ENCODE results near the gene IDH2.

Gene IDH2

DNA sequence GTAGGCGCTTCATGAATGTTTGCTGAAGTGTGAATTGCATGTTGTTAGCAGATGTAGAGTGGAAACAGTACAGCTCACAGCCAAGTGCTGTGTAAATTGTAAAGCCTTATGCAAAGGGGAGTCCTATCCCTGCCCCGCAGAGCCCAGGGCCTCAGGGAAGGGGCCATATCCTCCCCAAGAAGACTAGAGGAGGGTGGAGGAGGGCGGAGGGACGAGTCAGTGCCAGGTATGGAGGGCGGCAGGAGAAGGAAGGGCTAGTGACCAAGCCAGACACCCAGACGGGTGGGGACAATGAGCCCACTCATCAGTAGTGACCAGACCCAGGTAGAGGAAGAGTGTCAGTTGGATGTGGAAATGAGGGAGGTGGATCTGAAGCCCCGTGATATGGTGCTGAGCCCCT is 56.0 kb downstream of the IDH2 start:
- no peak for TF ChIP-seq CTCF (IDR thresholded peaks at IDR 0.05; ENCODE audit: low read depth, low read length)
- in situ Hi-C loops (cut with HindIII; ENCODE audit: low sequenced_read_pairs) = no loop called here
- no peak for DNase-seq (ENCODE audit: low read depth, low spot score)
- no peak overlapping the region for H3K4me3 ChIP-seq (ENCODE audit: low read depth, low read length)

DNA sequence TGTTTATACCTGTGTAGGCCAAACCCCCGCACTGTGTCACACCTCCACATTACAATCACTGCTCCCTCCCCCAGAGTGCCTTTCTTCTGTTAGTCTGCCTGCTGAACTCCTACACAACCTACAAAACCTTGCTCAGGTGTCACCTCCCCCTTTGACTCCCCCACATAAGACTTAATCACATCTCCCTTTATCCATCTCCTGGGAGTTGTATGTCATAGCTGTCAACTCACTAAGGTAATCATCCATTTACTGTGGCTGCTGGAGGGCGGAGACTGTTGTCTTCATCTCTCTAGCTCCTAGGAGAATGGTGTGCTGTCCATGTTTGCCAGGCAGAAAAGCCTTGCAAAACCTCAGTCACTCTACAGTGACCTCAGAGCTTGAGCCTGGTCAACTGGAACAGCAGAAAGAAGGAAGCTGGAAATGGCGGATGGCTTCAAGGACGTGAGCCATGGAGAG is 57.3 kb downstream of the IDH2 start:
- H3K4me3 ChIP-seq (ENCODE audit: low read depth, low read length) = no peak overlapping the region
- in situ Hi-C loops (cut with HindIII; ENCODE audit: low sequenced_read_pairs) = no loop called here
- DNase-seq (ENCODE audit: low read depth, low spot score) = no peak
- no peak for TF ChIP-seq CTCF (IDR thresholded peaks at IDR 0.05; ENCODE audit: low read depth, low read length)

GRCh38 chr15:90044191-90044590 is 58.1 kb downstream of the IDH2 start:
- DNase-seq (ENCODE audit: low read depth, low spot score) = no peak
- no peak overlapping the region for H3K4me3 ChIP-seq (ENCODE audit: low read depth, low read length)
- no peak for TF ChIP-seq CTCF (IDR thresholded peaks at IDR 0.05; ENCODE audit: low read depth, low read length)
- in situ Hi-C loops (cut with HindIII; ENCODE audit: low sequenced_read_pairs) = no loop called here

DNA sequence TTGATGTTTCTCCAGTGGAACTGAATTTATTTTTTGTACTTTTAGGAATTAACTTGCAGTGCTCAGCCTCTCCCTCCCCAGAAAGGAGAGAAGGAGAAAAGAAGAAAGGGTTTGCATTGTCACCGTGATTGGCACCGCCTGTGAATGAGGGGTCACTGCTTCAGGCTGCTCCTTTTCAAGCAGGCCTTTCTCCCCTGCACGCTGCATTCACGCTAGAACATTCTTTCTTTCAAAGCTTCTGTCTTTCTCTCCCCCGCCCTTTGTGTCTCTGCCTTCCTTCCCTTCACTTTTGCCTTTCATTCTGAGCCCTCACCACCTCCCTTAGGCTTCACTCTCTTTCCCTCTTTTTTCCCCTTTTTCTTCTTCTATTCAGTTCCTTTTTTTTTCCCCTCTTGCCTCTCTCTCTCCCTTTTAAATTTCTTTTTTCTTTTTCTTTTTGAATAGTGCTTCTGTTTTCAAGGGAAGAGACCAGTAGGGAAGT is 58.7 kb downstream of the IDH2 start:
- TF ChIP-seq CTCF (IDR thresholded peaks at IDR 0.05; ENCODE audit: low read depth, low read length) = no peak
- no peak for DNase-seq (ENCODE audit: low read depth, low spot score)
- in situ Hi-C loops (cut with HindIII; ENCODE audit: low sequenced_read_pairs) = no loop called here
- no peak overlapping the region for H3K4me3 ChIP-seq (ENCODE audit: low read depth, low read length)

DNA sequence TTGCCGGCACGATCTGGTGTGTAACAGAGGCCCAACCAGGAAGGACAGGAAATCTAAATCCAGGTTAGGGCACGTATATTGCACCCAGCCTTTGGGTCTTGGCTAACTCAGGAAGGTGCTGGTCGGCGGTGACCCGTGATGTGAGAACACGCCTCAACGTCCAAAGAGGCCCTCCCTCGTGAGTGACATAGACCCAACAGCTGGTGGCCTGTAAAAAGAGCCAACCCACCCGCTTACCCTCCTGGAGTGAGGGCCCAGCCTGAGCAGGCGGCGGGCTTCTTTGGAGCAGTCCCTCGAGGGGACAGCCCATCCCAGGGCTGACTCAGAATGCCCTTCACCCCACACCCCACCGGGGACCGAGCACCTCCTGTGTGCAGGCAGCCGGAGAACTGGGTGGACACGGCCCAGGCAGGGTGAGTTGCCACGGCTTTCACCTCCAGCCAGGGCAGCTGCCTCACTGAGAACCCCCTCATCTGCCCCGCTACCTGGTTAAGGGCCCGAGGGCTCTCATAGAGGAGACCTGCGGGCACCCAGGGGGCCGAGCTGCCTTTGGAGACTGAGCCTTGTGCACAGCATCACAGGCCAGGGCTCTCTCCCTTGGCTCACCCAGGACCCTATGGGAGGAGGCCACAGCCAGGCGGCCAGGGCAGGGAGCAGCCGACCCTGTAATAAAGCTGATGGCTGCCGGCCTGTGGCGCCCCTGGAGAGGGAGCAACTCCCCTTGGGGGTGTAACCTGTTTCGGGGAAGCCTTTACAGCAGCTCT is 59.3 kb downstream of the IDH2 start:
- no peak overlapping the region for H3K4me3 ChIP-seq (ENCODE audit: low read depth, low read length)
- no peak for TF ChIP-seq CTCF (IDR thresholded peaks at IDR 0.05; ENCODE audit: low read depth, low read length)
- in situ Hi-C loops (cut with HindIII; ENCODE audit: low sequenced_read_pairs) = no loop called here
- no peak for DNase-seq (ENCODE audit: low read depth, low spot score)

DNA sequence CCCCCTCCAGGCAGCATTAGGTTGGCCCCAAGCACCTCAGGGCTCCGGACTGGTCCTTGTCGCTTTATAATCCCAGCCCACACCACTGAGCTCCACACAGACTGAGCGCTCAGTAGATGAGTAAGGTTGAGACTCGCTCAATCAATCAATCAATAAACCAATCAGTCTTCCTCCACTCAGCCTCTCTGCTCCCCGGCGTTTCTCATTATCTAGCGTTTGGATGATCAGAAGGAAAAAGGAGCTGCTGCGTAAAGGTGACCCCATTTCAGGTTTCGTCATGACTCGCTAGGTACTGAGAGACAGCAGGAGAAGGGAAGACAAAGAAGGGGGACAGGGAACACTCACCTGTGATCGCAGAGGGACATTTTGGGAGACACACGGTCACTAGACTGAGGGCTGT is 59.9 kb downstream of the IDH2 start:
- in situ Hi-C loops (cut with HindIII; ENCODE audit: low sequenced_read_pairs) = no loop called here
- no peak for TF ChIP-seq CTCF (IDR thresholded peaks at IDR 0.05; ENCODE audit: low read depth, low read length)
- H3K4me3 ChIP-seq (ENCODE audit: low read depth, low read length) = no peak overlapping the region
- no peak for DNase-seq (ENCODE audit: low read depth, low spot score)

Measured in astrocyte of the spinal cord (primary cell).